Measurements from ENCODE around the gene PSTPIP1. TPM values are rescaled to one million over a fixed set of nuclear protein-coding genes. Genes with fewer than 3 reads are reported as not detected.
A peak's percentile ranks its signal among the peaks of the same experiment; 100 is the strongest.

The PSTPIP1 gene
- total and polyA plus RNA-seq, 2 of the 4 experiments (the other 2 are of a cell fraction): 0.36 to 1.1 TPM

- TF ChIP-seq USF2 (IDR thresholded peaks at IDR 0.05; ENCODE audit: low read depth, low read length): no peak
- TF ChIP-seq POLR2A (IDR thresholded peaks at IDR 0.05; ENCODE audit: low read depth, low read length): no peak
These were observed 69.8 kb downstream of the PSTPIP1 start (continued) for GRCh38 chr15:77064539-77065308.

- peak; percentile 54 for DNase-seq
- intact Hi-C loops (cut with micrococcal nuclease): no loop called here
- H3K4ac ChIP-seq (ENCODE audit: low read depth, low read length): no peak overlapping the region
- no peak overlapping the region for H3K4me3 ChIP-seq (ENCODE audit: insufficient read depth, low read depth, low read length)
- no peaks in the 10 kb centered on the region for H3K27me3 ChIP-seq (ENCODE audit: control insufficient read depth, insufficient read depth, low read length)
- dilution Hi-C loops (cut with HindIII; ENCODE audit: low sequenced_read_pairs, unreplicated experiment): no loop called here
- peak overlapping the region; percentile 8; the same call in 1 of the 2 replicates for H3K23ac ChIP-seq (ENCODE audit: low read depth, low read length)
- ChIA-PET POLR2A (ENCODE audit: unreplicated experiment) (no interaction called here), CTCF (no interaction called here)
- H2BK120ac ChIP-seq (ENCODE audit: low read depth, low read length): no peak overlapping the region
- peak overlapping the region; percentile 4; the same call in 1 of the 2 replicates for H3K4me2 ChIP-seq (ENCODE audit: low read depth, low read length)
- BruUV-seq (replicated peaks): no TSS peak
- H2BK5ac ChIP-seq (ENCODE audit: low read depth, low read length, poor library complexity, severe bottlenecking): no peak overlapping the region
- H3K36me3 ChIP-seq (ENCODE audit: control insufficient read depth, insufficient read depth, low read length): 0 out of 2 replicates have a peak, but pooled peaks cover 2% of the 10 kb centered on the region
- H3K27ac ChIP-seq (ENCODE audit: insufficient read depth, low read length): no peak overlapping the region
- no peak overlapping the region for H2BK20ac ChIP-seq (ENCODE audit: low read depth, low read length)
- no peak overlapping the region for H2AFZ ChIP-seq (replicated peaks; ENCODE audit: low read length, poor library complexity)
- no CpG with 5 or more reads among the region's 3 CpGs for WGBS, 2 experiments (ENCODE audit: extremely low coverage in 2 of 2, insufficient read length in 1 of 2)
- no peaks in the 10 kb centered on the region for H3K9me3 ChIP-seq (ENCODE audit: control insufficient read depth, insufficient read depth, low read length)
- H4K91ac ChIP-seq (ENCODE audit: insufficient read depth, low read depth, low read length): no peak overlapping the region
- no peak overlapping the region for H4K5ac ChIP-seq (ENCODE audit: low read depth, low read length)
- H3K9me1 ChIP-seq (ENCODE audit: insufficient read depth, low read length): peaks cover 6% of the 10 kb centered on the region
- peaks cover 9% of the 10 kb centered on the region; the same call in 1 of the 2 replicates for H3K4me1 ChIP-seq (ENCODE audit: control insufficient read depth, insufficient read depth, low read length)
- no peak overlapping the region for H2AK9ac ChIP-seq (replicated peaks; ENCODE audit: low read depth, low read length, poor library complexity)
- no peak overlapping the region for H2AK5ac ChIP-seq (ENCODE audit: low read depth, low read length)
- no peak overlapping the region; a peak in 1 of 4 replicates for H4K8ac ChIP-seq (ENCODE audit: low read depth in 2 of 2, low read length in 2 of 2)
- no peak overlapping the region for H3K56ac ChIP-seq (ENCODE audit: extremely low read depth, insufficient read depth, low read length)
- H2BK15ac ChIP-seq (ENCODE audit: low read depth, low read length): no peak overlapping the region; the same call in 2 of the 3 replicates
- H3K79me1 ChIP-seq (ENCODE audit: low read depth in 1 of 2, low read length in 2 of 2): peaks cover 17 to 71% of the 10 kb centered on the region in 2 experiments
- TF ChIP-seq SMC3 (IDR thresholded peaks at IDR 0.05; ENCODE audit: low read depth, low read length) (no peak), MXI1 (IDR thresholded peaks at IDR 0.05; ENCODE audit: borderline replicate concordance, low read depth, low read length) (no peak), CEBPB (IDR thresholded peaks at IDR 0.05; ENCODE audit: low read depth, low read length) (peak; percentile 49; the same call in 1 of the 2 replicates), NFE2L2 (IDR thresholded peaks at IDR 0.05; ENCODE audit: low read depth, low read length) (no peak)
- in situ Hi-C loops (cut with MboI; ENCODE audit: low sequenced_read_pairs): no loop called here
- ATAC-seq (ENCODE audit: low read depth): no peak
- peaks cover 43% of the 10 kb centered on the region for H4K20me1 ChIP-seq (ENCODE audit: insufficient read depth, low read length)
- no peak overlapping the region for H3K18ac ChIP-seq (ENCODE audit: low read depth, low read length)
- no peak overlapping the region for H3K14ac ChIP-seq (replicated peaks; ENCODE audit: low read depth, low read length)
- no peak overlapping the region for H3K9ac ChIP-seq (ENCODE audit: low read depth, low read length)
These were observed 72.2 kb downstream of the PSTPIP1 start for GRCh38 chr15:77066971-77067690.
